ENCODE data around the gene LMO1. TPM values are rescaled to one million over a fixed set of nuclear protein-coding genes. Genes with fewer than 3 reads are reported as not detected.

The LMO1 gene
- polyA plus RNA-seq (2012; ENCODE audit: insufficient read length, low read depth), result not detected

DNA sequence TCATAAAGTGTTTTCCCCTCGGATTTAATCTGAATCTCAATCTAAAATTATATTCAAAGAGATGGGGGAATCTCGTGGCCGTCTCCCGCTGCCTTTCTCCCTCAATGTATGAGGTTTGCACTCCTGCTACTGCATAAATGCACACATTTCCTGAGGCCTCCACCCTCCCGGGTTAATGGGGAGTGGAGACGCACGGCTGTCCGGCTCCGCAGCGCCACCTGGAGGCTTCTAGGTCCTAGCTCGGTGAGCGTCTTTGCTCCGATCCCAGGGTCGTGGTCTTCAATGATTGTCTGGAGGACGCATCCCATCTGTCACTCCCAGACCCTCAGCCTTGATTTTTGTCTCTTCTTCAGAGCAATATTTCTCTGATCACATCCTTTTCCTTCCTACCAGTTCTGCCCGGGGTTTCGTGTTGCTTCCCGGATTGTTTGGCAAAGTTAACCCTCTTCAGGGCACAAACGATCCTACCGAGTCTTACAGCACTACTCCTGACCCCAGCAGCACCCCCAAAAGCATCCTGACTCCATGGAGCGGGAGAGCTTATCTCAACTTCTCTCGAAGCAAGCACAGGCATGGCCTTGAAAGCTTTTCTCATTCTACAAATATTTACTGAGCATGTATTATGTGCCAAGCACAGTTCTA lies at the start of gene LMO1:
Gene LMO1 (minus strand): TSS at position 110 of the 642 bp plus-strand sequence. CDS start 516 bp downstream, outside the sequence.
- TF ChIP-seq FOXP2 (optimal IDR thresholded peaks at IDR 0.05; ENCODE audit: borderline replicate concordance, extremely low read depth, extremely low read length, insufficient read depth) (peak; percentile 37), SIN3A (IDR thresholded peaks at IDR 0.05; ENCODE audit: borderline replicate concordance, insufficient read depth, low read length) (no peak)

DNA sequence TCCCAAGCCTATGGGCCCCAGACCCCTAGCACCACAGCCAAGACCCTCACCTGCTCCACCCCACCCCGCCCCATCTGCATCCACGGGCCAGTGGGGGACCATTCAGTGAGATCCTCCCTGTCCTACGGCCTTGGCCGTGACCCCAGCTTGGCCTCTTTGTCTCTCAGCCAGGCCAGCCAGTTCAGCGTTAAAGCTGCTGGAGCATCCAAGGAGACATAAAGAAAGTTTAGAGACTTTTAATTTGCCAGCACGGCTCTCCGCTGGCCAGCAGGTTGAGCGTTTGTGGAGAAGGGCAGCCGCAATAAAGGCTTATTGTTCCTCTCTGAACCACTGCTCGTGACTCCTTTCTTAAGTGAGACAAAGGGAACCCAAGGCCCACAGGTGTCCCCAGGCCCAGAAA lies 49.3 kb upstream of the LMO1 start:
- TF ChIP-seq POLR2AphosphoS5 (IDR thresholded peaks at IDR 0.05; ENCODE audit: low read depth, low read length) (no peak), FOXP2 (optimal IDR thresholded peaks at IDR 0.05; ENCODE audit: borderline replicate concordance, extremely low read depth, extremely low read length, insufficient read depth) (no peak), TAF1 (IDR thresholded peaks at IDR 0.05; ENCODE audit: borderline replicate concordance, insufficient read depth, low read length) (no peak), SIN3A (IDR thresholded peaks at IDR 0.05; ENCODE audit: borderline replicate concordance, insufficient read depth, low read length) (no peak)

DNA sequence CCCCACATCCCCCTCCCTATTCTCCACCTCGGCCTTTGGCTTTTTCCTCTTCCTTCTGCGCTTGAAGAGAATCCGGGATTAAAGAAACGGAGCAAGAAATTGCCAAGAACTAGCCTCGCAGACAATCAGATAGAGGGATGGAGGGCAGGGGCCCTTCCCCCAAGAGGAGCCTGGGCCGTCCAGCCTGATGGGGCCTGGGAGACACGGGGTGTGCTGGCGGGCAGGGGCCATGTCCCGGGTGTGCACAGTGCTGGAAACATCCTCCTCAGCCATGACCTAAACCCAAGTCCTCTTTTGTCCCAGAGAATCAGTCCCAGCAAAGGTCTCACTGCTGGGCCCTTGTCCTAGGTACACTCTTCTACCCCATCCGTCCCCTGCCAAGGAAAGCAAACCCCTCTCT lies 47.7 kb upstream of the LMO1 start:
- TF ChIP-seq SIN3A (IDR thresholded peaks at IDR 0.05; ENCODE audit: borderline replicate concordance, insufficient read depth, low read length) (no peak), POLR2AphosphoS5 (IDR thresholded peaks at IDR 0.05; ENCODE audit: low read depth, low read length) (no peak), TAF1 (IDR thresholded peaks at IDR 0.05; ENCODE audit: borderline replicate concordance, insufficient read depth, low read length) (no peak), FOXP2 (optimal IDR thresholded peaks at IDR 0.05; ENCODE audit: borderline replicate concordance, extremely low read depth, extremely low read length, insufficient read depth) (no peak)
- TF ChIP-seq, protein P1, sequence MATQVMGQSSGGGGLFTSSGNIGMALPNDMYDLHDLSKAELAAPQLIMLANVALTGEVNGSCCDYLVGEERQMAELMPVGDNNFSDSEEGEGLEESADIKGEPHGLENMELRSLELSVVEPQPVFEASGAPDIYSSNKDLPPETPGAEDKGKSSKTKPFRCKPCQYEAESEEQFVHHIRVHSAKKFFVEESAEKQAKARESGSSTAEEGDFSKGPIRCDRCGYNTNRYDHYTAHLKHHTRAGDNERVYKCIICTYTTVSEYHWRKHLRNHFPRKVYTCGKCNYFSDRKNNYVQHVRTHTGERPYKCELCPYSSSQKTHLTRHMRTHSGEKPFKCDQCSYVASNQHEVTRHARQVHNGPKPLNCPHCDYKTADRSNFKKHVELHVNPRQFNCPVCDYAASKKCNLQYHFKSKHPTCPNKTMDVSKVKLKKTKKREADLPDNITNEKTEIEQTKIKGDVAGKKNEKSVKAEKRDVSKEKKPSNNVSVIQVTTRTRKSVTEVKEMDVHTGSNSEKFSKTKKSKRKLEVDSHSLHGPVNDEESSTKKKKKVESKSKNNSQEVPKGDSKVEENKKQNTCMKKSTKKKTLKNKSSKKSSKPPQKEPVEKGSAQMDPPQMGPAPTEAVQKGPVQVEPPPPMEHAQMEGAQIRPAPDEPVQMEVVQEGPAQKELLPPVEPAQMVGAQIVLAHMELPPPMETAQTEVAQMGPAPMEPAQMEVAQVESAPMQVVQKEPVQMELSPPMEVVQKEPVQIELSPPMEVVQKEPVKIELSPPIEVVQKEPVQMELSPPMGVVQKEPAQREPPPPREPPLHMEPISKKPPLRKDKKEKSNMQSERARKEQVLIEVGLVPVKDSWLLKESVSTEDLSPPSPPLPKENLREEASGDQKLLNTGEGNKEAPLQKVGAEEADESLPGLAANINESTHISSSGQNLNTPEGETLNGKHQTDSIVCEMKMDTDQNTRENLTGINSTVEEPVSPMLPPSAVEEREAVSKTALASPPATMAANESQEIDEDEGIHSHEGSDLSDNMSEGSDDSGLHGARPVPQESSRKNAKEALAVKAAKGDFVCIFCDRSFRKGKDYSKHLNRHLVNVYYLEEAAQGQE (IDR thresholded peaks at IDR 0.05; ENCODE audit: insufficient read depth in 1 of 2, low read depth in 2 of 2, low read length in 2 of 2), result no peak

DNA sequence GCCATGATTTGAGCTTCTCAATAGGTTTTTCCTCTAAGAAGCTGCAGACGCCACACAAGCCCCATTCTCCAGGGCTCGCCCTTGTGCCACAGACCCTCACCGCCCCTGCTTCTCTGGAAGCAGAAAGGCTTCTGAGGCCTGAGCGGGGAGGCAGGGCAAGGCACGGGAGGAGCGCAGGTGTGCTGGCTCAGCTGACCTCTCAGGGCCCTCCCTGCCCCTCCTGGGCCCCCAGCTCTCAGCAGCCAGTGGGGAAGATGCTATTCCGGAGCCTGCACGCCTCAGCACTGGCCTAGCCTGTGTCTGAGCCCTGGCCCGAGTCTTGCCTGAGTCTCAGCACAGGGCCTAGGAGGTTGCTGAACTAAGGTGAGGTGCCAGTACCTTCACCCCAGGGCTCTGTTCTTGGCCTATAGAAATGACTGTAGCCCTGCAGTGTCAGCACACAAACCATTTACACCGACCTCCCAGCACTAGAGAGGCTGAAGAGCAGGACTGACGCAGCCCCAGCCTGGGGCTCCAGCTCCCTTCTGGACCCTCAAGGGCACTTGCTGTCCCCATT lies 47.1 kb upstream of the LMO1 start:
- TF ChIP-seq SIN3A (IDR thresholded peaks at IDR 0.05; ENCODE audit: borderline replicate concordance, insufficient read depth, low read length) (no peak), TAF1 (IDR thresholded peaks at IDR 0.05; ENCODE audit: borderline replicate concordance, insufficient read depth, low read length) (no peak), FOXP2 (optimal IDR thresholded peaks at IDR 0.05; ENCODE audit: borderline replicate concordance, extremely low read depth, extremely low read length, insufficient read depth) (no peak), POLR2AphosphoS5 (IDR thresholded peaks at IDR 0.05; ENCODE audit: low read depth, low read length) (no peak)
- TF ChIP-seq, protein P1 (IDR thresholded peaks at IDR 0.05; ENCODE audit: insufficient read depth in 1 of 2, low read depth in 2 of 2, low read length in 2 of 2), result no peak

DNA sequence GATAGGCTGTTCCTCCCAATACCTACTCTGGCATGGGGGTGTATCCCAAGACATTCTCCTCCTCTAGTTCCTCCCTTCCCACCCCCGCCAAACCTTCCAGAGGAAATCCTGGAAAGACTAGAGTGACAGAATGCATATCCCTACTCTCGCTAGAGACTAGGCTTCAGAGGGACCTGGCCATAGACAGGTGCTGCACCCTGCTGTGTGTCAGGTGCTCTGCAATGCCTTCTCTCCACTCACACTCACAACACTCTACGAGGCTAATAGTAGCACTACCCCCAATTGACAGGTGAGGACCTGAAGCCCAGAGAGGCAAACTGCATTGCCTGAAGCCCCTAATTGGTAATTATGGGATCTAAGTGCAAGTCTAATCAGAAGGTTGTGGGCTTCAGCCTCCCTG lies 46.2 kb upstream of the LMO1 start:
- TF ChIP-seq, protein P1 (IDR thresholded peaks at IDR 0.05; ENCODE audit: insufficient read depth in 1 of 2, low read depth in 2 of 2, low read length in 2 of 2), result no peak
- TF ChIP-seq SIN3A (IDR thresholded peaks at IDR 0.05; ENCODE audit: borderline replicate concordance, insufficient read depth, low read length) (no peak), TAF1 (IDR thresholded peaks at IDR 0.05; ENCODE audit: borderline replicate concordance, insufficient read depth, low read length) (no peak), POLR2AphosphoS5 (IDR thresholded peaks at IDR 0.05; ENCODE audit: low read depth, low read length) (no peak), FOXP2 (optimal IDR thresholded peaks at IDR 0.05; ENCODE audit: borderline replicate concordance, extremely low read depth, extremely low read length, insufficient read depth) (no peak)

DNA sequence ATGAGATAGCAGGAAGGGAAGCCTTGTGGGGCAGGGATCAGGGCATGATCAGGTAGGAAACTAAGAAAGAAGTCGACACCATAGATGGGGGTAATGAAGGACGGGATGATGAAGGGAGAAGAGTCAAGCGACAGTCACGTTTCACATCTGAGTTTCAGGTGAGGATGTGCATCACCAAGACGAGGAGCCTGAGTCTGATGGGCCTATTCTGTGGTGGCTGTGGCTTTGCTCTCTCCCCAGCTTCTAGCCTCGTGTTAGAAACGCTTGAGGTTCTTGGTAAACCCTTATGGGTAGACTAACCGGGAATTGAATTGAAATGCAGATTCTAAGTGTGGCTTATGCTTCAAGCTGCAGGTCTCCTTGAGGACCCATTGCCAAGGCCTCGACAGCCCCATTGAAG lies 45.6 kb upstream of the LMO1 start:
- no peak for TF ChIP-seq TAF1 (IDR thresholded peaks at IDR 0.05; ENCODE audit: borderline replicate concordance, insufficient read depth, low read length)
- no peak for TF ChIP-seq SIN3A (IDR thresholded peaks at IDR 0.05; ENCODE audit: borderline replicate concordance, insufficient read depth, low read length)
- TF ChIP-seq FOXP2 (optimal IDR thresholded peaks at IDR 0.05; ENCODE audit: borderline replicate concordance, extremely low read depth, extremely low read length, insufficient read depth), result no peak
- TF ChIP-seq POLR2AphosphoS5 (IDR thresholded peaks at IDR 0.05; ENCODE audit: low read depth, low read length), result no peak
